ENCODE results near the gene POLR1B.
"Not testable (repeated sequence)": the region's sequence is repeated elsewhere in the genome, so short reads cannot be mapped to it uniquely, and the experiment has no call there.

The POLR1B gene, protein sequence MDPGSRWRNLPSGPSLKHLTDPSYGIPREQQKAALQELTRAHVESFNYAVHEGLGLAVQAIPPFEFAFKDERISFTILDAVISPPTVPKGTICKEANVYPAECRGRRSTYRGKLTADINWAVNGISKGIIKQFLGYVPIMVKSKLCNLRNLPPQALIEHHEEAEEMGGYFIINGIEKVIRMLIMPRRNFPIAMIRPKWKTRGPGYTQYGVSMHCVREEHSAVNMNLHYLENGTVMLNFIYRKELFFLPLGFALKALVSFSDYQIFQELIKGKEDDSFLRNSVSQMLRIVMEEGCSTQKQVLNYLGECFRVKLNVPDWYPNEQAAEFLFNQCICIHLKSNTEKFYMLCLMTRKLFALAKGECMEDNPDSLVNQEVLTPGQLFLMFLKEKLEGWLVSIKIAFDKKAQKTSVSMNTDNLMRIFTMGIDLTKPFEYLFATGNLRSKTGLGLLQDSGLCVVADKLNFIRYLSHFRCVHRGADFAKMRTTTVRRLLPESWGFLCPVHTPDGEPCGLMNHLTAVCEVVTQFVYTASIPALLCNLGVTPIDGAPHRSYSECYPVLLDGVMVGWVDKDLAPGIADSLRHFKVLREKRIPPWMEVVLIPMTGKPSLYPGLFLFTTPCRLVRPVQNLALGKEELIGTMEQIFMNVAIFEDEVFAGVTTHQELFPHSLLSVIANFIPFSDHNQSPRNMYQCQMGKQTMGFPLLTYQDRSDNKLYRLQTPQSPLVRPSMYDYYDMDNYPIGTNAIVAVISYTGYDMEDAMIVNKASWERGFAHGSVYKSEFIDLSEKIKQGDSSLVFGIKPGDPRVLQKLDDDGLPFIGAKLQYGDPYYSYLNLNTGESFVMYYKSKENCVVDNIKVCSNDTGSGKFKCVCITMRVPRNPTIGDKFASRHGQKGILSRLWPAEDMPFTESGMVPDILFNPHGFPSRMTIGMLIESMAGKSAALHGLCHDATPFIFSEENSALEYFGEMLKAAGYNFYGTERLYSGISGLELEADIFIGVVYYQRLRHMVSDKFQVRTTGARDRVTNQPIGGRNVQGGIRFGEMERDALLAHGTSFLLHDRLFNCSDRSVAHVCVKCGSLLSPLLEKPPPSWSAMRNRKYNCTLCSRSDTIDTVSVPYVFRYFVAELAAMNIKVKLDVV

DNA sequence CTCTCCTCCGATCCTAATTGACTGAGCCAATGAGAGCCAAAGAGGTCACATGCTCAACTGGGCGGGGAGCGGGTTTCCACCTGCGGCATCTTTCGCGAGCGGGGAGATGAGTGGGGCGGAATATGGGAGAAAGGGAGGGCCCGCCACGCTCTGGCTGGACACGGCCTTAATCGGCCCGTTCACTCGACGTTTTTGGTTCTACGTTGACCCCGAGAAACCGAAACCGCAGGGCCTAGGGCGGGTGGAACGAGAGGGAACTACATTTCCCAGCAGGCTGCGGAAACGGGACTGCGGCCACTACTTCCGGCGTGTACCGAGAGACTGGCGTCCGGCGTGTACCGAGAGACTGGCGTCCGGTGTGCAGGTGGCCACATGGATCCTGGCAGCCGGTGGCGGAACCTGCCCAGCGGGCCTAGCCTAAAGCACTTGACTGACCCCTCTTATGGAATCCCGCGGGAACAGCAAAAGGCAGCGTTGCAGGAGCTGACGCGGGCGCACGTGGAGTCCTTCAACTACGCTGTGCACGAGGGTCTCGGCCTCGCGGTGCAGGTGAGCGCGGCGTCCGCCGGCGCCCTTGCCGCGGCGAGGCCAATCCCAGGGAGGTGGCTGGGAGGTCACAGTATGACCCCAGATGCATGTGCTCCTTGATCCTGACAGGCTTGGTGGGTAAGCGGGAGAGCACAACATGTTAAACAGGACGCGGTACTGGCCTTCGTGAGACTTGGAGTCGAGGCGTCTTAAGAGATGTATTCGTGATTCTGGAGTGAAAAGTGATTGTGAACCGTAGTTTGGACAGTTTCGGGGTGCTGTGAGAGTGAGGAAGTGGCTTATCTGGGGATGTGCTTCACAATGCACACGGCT, at the start of gene POLR1B:
POLR1B (plus strand) TSS at position 343 of the 861 bp plus-strand sequence; CDS start at position 373, 30 bp downstream.
- DNase-seq: peak; percentile 79

DNA sequence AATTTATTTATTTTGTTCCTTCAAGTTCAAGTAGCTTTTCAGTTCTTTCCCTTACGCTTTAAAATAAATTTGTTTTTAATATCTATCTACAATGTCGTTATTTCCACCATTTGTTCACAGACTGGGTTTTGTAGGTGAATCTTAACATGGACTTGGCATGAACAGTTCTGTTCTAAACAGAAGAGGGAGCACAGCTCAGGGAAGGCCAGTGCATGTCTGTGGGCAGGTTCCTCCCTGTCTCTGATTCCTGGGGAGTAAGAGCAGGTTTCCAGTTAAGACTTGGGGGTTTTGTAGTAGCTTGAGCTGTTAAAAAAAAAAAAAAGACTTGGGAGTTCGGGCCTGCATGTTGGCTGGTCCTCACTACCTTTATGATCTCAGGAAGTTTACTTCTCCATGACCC, 49.2 kb upstream of the POLR1B start:
- no peak for DNase-seq

DNA sequence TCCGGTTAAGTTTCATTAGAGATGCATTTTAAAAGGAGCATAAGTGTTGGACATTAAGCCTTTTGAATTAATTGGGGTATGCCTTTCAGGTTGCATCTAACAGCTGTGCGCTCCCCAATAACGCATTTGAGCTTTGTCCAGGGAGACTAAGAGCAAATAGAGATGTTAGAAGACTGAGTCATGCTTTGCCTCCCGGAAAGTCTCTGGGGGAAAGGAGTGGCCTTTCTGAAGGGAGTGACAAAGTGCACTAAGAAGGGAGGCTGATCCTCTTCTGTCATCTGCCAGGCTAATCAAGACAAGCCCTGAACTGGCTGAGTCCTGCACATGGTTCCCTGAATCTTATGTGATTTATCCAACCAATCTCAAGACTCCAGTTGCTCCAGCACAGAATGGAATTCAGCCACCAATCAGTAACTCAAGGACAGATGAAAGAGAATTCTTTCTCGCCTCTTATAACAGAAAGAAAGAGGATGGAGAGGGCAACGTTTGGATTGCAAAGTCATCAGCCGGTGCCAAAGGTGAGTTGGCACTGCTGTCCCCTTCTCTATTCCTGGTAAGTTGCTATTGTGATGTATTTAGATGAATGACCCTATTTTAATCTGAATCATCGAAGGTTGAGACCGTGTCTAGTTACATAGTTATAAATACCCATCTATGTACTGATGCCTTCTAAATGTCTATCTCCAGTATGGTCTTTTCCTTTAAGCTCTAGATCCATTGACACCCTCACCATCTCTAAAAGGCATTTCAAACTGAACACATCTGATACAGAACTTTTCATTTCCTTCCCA, 48.2 kb upstream of the POLR1B start:
- DNase-seq: no peak

DNA sequence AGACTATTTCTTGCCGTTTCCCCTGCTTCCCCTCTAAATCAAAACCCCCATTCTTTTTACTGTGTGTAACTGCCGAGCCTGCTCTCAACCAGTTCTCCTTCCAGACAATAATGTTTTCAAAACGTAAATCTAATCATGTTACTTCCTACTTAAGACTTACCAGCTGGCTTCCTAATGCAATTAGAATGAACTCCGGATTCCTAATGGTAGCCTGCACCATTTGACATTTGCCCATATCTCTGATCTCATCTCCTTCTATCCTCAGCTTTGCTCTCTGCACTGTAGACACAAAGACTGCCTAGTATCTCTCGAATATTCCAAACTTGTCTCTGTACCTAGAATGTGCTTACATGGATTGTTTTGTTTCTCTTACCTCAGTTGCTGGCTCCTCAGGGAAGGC, 47.4 kb upstream of the POLR1B start:
- DNase-seq: no peak

DNA sequence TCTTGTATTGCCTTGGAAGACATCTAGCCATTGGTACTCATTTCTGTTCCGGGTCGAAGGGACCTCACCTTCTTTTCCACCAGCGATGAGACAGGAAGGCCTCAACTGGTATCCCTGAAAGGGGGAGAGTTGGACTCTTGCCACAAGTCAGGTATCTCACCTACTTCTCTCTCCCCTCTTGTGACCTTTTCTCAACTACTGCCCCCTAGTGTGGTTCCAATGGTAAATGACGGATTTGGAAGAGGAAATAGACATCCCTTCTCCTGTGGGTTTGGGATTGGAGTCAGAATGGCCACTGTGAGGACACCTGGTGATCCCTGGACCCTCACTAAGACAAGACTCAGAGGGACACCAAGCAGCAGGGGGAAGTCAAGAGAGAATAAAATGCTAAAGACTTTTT, 46.4 kb upstream of the POLR1B start:
- DNase-seq: not testable (repeated sequence)

DNA sequence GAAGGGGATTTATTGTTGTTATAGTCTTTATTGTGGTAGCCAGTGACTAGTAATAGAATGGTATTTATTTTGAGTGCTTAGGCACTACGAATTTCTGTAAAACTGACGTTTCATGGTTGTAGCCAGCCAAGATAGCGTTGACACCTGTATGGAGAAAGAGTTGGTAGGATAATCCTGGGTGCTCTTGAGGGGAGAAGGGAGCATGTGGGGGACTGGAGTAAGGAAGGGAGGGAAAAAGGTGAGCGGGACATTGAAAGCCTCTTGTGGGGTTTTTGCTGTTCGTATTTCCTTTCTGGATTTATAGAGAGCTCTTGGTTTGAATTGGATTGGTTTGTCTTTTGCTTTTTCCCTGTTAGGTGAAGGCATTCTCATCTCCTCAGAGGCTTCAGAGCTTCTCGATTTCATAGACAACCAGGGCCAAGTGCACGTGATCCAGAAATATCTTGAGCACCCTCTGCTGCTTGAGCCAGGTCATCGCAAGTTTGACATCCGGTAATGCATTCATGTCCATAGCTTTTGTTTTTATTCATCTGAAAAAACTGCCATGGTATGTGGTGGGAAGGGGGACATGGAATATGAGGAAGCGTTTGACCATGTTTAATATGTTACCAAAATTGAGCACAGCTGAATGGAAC, 41.3 kb upstream of the POLR1B start:
- DNase-seq: not testable (repeated sequence)

DNA sequence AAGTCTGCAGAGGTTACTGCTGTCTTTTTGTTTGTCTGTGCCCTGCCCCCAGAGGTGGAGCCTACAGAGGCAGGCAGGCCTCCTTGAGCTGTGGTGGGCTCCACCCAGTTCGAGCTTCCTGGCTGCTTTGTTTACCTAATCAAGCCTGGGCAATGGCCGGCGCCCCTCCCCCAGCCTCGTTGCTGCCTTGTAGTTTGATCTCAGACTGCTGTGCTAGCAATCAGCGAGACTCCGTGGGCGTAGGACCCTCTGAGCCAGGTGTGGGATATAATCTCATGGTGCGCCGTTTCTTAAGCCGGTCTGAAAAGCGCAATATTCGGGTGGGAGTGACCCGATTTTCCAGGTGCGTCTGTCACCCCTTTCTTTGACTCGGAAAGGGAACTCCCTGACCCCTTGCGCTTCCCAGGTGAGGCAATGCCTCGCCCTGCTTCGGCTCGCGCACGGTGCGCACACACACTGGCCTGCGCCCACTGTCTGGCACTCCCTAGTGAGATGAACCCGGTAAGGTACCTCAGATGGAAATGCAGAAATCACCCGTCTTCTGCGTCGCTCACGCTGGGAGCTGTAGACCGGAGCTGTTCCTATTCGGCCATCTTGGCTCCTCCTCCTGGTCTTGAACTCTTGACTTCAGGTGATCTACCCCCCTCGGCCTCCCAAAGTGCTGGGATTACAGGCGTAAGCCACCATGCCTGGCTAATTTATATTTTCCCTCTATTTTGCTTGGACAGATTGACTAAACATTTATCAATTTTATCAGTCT, 32.8 kb upstream of the POLR1B start:
- DNase-seq: not testable (repeated sequence)

DNA sequence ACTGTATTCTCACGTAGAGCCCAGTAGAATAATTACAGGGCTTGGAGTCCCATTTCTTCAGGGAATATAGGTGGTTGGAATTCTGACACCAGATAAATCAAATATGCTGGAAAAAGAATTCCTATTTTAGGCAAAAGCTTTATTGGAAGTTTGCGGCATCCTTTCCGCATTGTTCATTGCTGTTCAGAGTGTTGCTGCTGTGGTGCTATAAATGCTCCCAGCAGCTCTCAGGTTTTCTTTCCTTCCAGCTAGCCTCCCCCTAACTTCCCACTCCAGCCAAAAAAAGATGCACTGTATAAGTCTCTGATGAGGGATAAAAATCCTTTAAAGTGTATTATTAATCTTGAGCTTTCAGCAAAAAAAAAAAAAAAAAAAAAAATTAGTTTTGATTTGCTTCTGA, 25.5 kb upstream of the POLR1B start:
- DNase-seq: no peak

DNA sequence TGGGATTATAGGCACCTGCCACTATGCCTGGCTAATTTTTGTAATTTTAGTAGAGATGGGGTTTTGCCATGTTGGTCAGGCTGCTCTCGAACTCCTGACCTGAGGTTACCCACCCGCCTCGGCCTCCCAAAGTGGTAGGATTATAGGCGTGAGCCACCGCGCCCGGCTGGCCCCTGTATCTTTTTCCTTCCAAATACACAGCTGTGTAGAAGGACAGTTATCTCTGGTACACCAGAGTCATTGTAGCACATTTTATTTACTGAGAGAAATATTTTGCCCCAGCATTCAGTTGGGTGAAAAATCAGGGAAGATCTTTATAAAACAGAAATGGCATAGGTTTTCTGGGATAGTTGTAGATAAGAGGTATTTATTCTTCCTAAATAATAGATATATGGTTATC, 23.5 kb upstream of the POLR1B start:
- no peak for DNase-seq

DNA sequence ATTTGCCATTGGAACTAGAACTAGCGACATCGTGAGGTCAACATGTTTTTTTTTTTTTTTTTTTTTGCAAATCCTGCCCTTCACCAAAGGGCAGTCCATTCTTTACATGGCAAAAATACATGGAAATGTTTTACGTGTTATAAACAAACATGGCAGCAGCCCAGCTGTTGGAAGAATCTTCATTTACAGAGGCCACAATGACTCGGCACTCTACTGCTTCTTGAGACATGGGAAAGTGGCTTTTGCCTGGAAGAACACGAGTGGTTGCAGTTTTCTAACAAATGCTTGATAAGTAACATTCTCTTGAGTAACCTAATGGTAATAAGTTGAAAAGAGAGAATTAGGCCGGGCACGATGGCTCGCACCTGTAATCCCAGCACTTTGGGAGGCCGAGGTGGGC, 22.8 kb upstream of the POLR1B start:
- DNase-seq: no peak

DNA sequence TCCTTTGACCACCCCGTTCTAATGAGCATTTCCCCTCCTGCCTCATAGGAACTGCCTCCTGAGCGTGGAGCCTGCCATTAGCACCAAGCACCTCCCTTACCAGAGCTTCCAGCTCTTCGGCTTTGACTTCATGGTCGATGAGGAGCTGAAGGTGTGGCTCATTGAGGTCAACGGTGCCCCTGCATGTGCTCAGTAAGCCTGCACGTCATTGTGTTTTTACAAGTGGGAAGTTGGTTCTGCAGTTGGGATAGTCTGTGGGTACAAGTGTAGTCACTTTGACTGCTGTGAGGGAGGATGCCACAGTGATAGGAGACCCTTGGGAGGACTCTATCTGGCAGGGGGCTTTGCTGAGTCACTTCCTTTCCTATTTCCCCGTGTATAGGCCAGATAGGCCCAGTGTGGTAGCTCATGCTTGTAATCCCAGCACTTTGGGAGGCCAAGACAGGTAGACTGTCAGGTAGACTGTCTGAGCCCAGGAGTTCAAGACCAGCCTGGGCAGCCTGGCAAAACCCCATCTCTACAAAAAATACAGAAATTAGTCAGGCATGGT, 22.0 kb upstream of the POLR1B start:
- DNase-seq: no peak

DNA sequence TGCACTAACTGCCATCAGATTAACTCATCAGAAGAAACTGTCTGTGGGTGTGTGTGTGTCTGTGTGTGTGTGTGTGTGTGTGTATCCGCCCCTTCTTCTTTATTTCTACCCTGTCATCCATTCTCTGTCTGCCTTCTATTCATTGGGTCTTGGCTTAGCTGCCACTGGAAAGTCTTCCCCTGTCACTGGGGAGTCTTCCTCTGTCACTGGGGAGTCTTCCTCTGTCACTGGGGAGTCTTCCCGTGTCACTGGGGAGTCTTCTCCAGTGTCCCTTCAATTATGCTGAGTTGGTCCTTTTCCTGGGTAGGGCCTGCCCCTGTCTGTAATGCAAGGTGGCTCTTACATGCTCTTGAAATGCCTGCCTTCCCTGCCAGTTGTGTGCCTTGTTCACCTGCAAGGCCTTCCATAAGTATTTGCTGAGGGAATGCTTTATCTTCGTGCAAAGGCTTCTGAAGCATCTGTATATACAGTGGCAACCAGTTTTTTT, 18.9 kb upstream of the POLR1B start:
- DNase-seq: no peak

DNA sequence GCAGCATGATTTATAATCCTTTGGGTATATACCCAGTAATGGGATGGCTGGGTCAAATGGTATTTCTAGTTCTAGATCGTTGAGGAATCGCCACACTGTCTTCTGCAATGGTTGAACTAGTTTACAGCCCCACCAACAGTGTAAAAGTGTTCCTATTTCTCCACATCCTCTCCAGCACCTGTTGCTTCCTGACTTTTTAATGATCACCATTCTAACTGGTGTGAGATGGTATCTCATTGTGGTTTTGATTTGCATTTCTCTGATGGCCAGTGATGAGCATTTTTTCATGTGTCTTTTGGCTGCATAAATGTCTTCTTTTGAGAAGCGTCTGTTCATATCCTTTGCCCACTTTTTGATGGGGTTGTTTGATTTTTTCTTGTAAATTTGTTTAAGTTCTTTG, 18.0 kb upstream of the POLR1B start:
- not testable (repeated sequence) for DNase-seq

DNA sequence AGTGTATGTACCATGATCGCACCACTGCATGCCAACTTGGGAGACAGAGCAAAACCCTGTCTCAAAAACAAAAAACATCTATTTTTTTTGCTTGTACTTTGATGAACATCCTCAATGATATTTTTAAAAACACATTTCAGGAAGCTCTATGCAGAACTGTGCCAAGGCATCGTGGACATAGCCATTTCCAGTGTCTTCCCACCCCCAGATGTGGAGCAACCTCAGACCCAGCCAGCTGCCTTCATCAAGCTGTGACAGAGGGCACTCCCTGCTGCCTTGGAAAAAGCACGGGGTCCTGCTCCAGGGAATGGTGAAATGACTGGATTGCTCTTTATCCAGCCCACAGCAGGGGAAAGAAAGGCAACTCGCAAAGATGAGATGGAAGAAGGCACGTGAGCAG, 13.7 kb upstream of the POLR1B start:
- no peak for DNase-seq

DNA sequence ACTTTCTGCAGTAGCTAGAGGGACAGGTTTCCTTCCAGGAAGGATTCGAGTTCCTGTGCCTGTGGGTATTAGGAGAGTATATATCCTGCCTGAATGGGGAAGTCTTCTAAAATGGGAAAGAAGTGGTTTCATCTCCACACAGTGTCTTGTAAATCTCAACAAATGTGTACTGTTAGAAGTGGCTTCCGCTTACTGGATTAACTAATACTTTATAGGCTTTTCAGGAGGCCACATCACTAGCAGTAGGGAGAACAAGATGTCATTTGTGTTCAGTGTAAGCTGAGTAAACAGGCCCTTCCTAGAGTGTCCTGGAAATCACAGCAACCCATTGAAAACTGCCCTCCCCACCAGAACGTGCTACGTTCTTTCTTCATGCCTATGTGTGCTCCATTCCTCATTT, 12.5 kb upstream of the POLR1B start:
- DNase-seq: no peak

DNA sequence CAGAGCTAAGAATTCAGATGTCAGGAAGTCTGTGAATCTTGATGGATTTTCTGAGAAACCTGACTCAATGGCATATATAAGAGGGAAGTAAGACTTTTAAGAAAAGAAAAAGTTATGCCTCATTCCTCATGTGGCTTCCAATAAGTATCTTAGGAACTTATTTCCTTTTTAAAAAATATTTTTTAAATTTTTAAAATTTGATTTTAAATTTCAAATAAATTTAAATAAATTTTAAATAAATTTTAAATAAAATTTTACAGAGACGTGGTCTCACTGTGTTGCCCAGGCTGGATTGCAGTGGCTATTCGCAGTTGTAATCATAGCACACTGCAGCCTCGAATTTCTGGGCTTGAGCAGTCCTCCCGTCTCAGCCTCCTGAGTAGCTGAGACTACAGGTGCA, 11.5 kb upstream of the POLR1B start:
- no peak for DNase-seq

DNA sequence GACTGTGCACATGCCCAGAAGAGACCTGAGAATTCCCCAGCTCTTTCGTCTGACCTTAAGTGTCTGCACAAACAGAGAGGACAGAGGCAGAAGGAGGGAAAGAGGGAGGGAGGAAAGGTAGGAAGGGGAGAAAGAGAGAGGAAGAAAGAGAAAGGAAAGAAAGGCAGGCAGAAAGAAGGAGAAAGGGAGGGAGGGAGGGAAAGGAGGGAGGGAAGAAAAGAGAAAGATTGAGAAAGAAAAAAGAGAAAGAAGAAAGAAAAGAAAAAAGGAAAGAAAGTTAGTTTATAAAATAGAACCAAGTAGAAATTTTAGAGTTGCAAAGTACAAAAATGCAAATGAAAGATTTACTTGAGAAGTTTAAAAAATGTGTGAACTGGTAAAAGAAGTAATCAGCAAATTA, 7.4 kb upstream of the POLR1B start:
- no peak for DNase-seq

DNA sequence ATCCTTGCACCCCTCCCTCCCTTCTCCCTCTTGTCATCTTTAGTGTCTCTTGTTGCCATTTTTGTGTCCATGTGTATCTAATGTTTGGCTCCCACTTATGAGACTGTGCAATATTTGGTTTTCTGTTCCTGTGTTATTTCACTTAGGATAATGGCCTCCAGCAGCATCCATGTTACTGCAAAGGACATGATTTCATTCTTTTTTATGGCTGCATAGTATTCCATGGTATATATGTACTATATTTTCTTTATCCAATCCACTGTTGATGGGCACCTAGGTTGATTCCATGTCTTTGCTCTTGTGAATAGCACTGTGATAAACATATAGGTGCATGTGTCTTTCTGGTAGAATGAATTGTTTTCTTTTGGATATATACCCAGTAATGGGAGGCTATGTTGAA, 5.6 kb upstream of the POLR1B start:
- DNase-seq: not testable (repeated sequence)

DNA sequence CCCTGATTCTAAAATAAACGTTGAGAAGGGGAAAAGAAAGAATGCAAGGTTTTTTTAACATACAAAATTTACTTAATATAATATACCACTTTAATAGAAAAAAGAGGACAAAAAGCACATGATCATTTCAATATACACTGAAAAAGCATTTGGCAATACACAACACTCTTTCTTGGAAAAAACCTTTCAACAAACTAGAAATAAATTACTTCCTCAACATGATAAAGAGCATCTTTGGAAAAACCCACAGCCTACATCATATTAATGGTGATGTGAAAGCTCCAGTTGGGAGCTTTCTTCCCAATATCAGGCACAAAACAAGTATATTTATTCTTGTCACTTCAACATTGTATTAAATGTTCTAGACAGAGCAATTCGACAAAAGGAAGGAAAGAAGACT, 3.0 kb upstream of the POLR1B start:
- DNase-seq: no peak

DNA sequence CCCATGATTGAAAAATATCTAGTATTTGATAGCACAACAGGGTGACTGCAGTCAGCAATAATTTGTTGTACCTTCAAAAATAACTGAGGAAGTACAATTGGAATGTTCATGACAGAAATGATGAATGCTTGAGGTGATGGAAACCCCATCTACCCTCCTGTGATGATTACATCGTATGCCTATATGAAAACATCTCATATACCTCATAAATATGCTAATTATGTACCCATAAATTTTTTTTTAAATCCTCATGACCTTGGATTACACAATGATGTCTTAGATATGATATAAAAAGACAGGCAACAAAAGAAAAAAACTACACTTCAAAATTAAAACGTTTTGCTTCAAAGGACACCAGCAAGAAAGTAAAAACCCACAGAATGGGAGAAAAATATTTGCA, 1.4 kb upstream of the POLR1B start:
- DNase-seq: no peak

Measured in NCI-H2171 (cell line).